Thymus (tissue), 11 donors: ENCODE results near the gene ZBTB8B. TPM values are rescaled to one million over a fixed set of nuclear protein-coding genes. Genes with fewer than 3 reads are reported as not detected.
"Not testable (repeated sequence)": the region's sequence is repeated elsewhere in the genome, so short reads cannot be mapped to it uniquely, and the experiment has no call there.

ENCODE experiments used
- DNase-seq, 9 donors: peaks; one replicate each; pipeline ENCODE4 v3.0.0-alpha.2; 2013; ENCODE audit warnings: low spot score in 9 of 9, low read depth in 6 of 9, missing footprints in 1 of 9
- H3K27ac ChIP-seq, 2 donors: one replicate each; pipeline ENCODE4 v1.5.1; 2013; ENCODE audit warnings: control low read depth in 1 of 2, low read depth in 1 of 2, low read length in 1 of 2, mild to moderate bottlenecking in 1 of 2, moderate library complexity in 1 of 2
- H3K27me3 ChIP-seq, 2 donors: one replicate each; pipeline ENCODE4 v1.5.1; 2013; ENCODE audit warnings: low read length in 1 of 2; ENCODE audit not compliant: control insufficient read depth in 2 of 2, insufficient read depth in 1 of 2
- H3K36me3 ChIP-seq, 2 donors: one replicate each; pipeline ENCODE4 v1.5.1; 2013; ENCODE audit warnings: low read length in 1 of 2, mild to moderate bottlenecking in 1 of 2, moderate library complexity in 1 of 2; ENCODE audit not compliant: control insufficient read depth in 2 of 2, insufficient read depth in 2 of 2
- H3K4me1 ChIP-seq, 2 donors: one replicate each; pipeline ENCODE4 v1.5.1; 2013; ENCODE audit warnings: low read length in 2 of 2; ENCODE audit not compliant: control insufficient read depth in 2 of 2, insufficient read depth in 2 of 2
- H3K4me3 ChIP-seq, 2 donors: one replicate each; pipeline ENCODE4 v1.5.1; 2013; ENCODE audit warnings: low read length in 2 of 2, control low read depth in 1 of 2, mild to moderate bottlenecking in 1 of 2
- H3K9me3 ChIP-seq, 2 donors: one replicate each; pipeline ENCODE4 v1.5.1; 2013; ENCODE audit warnings: low read length in 1 of 2, mild to moderate bottlenecking in 1 of 2; ENCODE audit not compliant: control insufficient read depth in 2 of 2, insufficient read depth in 1 of 2
- WGBS: extraction: QIAGEN DNeasy Blood & Tissue Kit; methylation state at CpG from one replicate; pipeline ENCODE4 v1.1.7; 2013; 5-methylcytosine and 5-hydroxymethylcytosine counted together
- polyA plus RNA-seq: library from polyadenylated mRNA; stranded (reverse); fragments of 200-250 nt; gene quantifications from one replicate; pipeline ENCODE4 v1.2.3, GENCODE V29; 2013
- total RNA-seq: library from RNA; stranded (reverse); fragments of 120-200 nt; gene quantifications from one replicate; pipeline ENCODE4 v1.2.4, GENCODE V29; 2013
- donor health status: healthy.

The ZBTB8B gene
- total and polyA plus RNA-seq, 2 donors, result 0.05 TPM

DNA sequence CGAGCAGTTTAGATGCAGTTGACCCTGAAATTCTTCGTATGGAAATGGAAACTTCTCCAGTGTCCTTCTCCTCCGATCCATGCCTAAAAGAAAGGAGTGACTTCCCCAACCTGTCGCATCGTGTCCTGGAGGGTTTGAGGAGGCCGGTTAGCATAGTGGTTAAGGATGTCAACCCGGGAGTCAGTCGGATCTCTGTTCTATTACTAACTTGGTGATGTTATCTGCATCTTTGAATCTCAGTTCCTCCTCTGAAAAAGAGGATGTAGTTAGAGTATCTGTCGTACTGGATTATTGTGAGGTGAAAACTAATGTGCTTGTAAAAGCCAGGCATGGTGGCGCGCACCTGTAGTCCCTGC is 684 bp downstream of the ZBTB8B start:
- peaks cover 38 to 76% of the 10 kb centered on the region in 2 donors for H3K27me3 ChIP-seq

DNA sequence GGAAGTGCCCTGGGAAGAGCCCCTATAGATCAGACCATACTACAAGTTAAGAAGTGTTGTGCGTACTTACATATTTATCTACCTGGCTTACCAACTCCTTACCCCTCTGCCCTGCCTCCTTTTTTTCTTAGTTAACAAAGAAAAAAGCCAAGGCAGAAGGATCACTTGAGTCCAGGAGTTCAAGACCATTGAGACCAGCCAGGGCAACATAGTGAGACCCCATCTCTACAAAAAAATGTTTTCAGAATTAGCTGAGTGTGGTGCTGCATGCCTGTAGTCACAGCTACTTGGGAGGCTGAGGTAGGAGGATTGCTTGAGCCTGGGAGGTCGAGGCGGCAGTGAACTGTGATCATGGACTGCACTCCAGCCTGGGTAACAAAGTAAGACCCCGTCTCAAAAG is 1.9 kb downstream of the ZBTB8B start:
- Histone ChIP-seq H3K27ac (no peak overlapping the region), H3K36me3 (no peaks in the 10 kb centered on the region), H3K27me3 (peaks cover 40 to 77% of the 10 kb centered on the region in 2 donors), H3K9me3 (peaks cover 0 to 6% of the 10 kb centered on the region in 2 donors), H3K4me3 (no peak overlapping the region), H3K4me1 (peaks cover 0 to 9% of the 10 kb centered on the region in 2 donors)
- DNase-seq, result no peak
- 92% methylated on average over 4 of the region's 4 CpGs for WGBS

More for the DNA sequence above, 684 bp downstream of the ZBTB8B start:
- no peaks in the 10 kb centered on the region for H3K36me3 ChIP-seq
- WGBS, result 25% methylated on average over 11 of the region's 11 CpGs
- no peak for DNase-seq
- H3K4me3 ChIP-seq, result no peak overlapping the region
- peaks cover 0 to 6% of the 10 kb centered on the region in 2 donors for H3K9me3 ChIP-seq
- H3K4me1 ChIP-seq, result peaks cover 0 to 9% of the 10 kb centered on the region in 2 donors
- no peak overlapping the region for H3K27ac ChIP-seq

DNA sequence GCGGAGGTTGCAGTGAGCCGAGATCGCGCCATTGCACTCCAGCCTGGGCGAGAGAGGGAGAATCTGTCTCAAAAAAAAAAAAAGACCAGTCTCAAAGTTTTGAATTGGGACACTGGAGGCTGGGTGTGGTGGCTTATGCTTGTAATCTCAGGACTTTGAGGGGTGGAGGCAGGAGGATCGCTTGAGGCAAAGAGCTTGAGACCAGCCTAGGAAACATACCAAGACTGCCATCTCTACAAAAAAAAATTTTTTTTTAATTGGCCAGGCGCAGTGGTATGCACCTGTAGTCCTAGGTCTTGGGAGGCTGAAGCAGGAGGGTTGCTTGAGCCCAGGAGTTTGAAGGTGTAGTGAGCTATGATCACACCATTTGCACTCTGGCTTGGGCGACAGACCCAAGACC is 3.9 kb downstream of the ZBTB8B start:
- WGBS, result 92% methylated on average over 8 of the region's 8 CpGs
- peaks cover 31 to 59% of the 10 kb centered on the region in 2 donors for H3K27me3 ChIP-seq

GRCh38 chr1:32470431-32470830 is 5.6 kb downstream of the ZBTB8B start:
- Histone ChIP-seq H3K4me1 (peaks cover 0 to under 1% of the 10 kb centered on the region in 2 donors), H3K27ac (no peak overlapping the region), H3K36me3 (no peaks in the 10 kb centered on the region), H3K4me3 (no peak overlapping the region), H3K27me3 (peaks cover 14 to 43% of the 10 kb centered on the region in 2 donors), H3K9me3 (peaks cover 0 to 5% of the 10 kb centered on the region in 2 donors)
- 93% methylated on average over 11 of the region's 11 CpGs for WGBS
- DNase-seq, result no peak

More for the DNA sequence above, 3.9 kb downstream of the ZBTB8B start:
- no peak for DNase-seq
- Histone ChIP-seq H3K4me3 (no peak overlapping the region), H3K27ac (no peak overlapping the region), H3K4me1 (peaks cover 0 to 9% of the 10 kb centered on the region in 2 donors), H3K9me3 (peaks cover 0 to 6% of the 10 kb centered on the region in 2 donors), H3K36me3 (no peaks in the 10 kb centered on the region)

DNA sequence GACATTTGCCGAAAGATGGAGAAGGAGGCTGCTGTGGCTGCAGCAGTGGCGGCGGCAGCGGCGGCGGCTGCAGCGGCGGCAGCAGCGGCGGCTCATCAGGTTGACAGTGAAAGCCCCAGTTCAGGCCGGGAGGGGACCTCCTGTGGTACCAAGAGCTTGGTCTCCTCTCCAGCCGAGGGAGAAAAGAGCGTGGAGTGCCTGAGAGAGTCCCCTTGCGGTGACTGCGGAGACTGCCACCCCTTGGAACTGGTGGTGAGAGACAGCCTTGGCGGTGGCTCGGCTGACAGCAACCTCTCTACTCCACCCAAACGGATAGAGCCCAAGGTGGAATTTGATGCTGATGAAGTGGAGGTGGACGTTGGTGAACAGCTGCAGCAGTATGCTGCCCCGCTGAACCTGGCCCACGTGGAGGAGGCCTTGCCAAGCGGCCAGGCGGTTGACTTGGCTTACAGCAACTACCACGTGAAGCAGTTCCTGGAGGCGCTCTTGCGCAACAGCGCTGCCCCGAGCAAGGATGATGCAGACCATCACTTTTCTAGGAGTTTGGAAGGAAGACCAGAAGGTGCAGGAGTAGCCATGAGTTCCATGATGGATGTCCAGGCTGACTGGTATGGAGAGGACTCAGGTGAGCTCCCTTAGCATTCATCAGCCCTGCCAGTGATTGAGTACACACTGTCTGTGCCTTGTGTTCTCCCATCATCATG is 6.3 kb downstream of the ZBTB8B start:
- peak in 2 of 9 donors; percentile 13 to 34 for DNase-seq

GRCh38 chr1:32471695-32472362 is 7.0 kb downstream of the ZBTB8B start:
- Histone ChIP-seq H3K4me3 (no peak overlapping the region), H3K27me3 (peaks cover 2 to 29% of the 10 kb centered on the region in 2 donors)
- WGBS, result 99% methylated on average over 3 of the region's 3 CpGs

More for the DNA sequence above, 6.3 kb downstream of the ZBTB8B start:
- Histone ChIP-seq H3K4me3 (no peak overlapping the region), H3K27me3 (peaks cover 9 to 36% of the 10 kb centered on the region in 2 donors), H3K36me3 (no peaks in the 10 kb centered on the region), H3K4me1 (no peaks in the 10 kb centered on the region), H3K9me3 (no peaks in the 10 kb centered on the region), H3K27ac (no peak overlapping the region)
- WGBS, result 62% methylated on average over 28 of the region's 28 CpGs

GRCh38 chr1:32472966-32473365 is 8.1 kb downstream of the ZBTB8B start:
- H3K4me1 ChIP-seq, H3K27ac ChIP-seq, H3K36me3 ChIP-seq, H3K4me3 ChIP-seq, H3K9me3 ChIP-seq, DNase-seq: not testable (repeated sequence)
- peaks cover 2 to 17% of the 10 kb centered on the region in 2 donors for H3K27me3 ChIP-seq
- WGBS, result 91% methylated on average over 11 of the region's 11 CpGs

More at GRCh38 chr1:32471695-32472362, 7.0 kb downstream of the ZBTB8B start:
- Histone ChIP-seq H3K27ac (no peak overlapping the region), H3K36me3 (no peaks in the 10 kb centered on the region), H3K9me3 (no peaks in the 10 kb centered on the region), H3K4me1 (no peaks in the 10 kb centered on the region)
- DNase-seq, result no peak

GRCh38 chr1:32474954-32475353 is 10.1 kb downstream of the ZBTB8B start:
- no peaks in the 10 kb centered on the region for H3K9me3 ChIP-seq
- H3K36me3 ChIP-seq, result no peaks in the 10 kb centered on the region
- no peak for DNase-seq
- H3K27me3 ChIP-seq, result peaks cover 2 to 11% of the 10 kb centered on the region in 2 donors
- no peak overlapping the region for H3K27ac ChIP-seq
- 96% methylated on average over 4 of the region's 4 CpGs for WGBS
- no peak overlapping the region for H3K4me3 ChIP-seq
- no peaks in the 10 kb centered on the region for H3K4me1 ChIP-seq

DNA sequence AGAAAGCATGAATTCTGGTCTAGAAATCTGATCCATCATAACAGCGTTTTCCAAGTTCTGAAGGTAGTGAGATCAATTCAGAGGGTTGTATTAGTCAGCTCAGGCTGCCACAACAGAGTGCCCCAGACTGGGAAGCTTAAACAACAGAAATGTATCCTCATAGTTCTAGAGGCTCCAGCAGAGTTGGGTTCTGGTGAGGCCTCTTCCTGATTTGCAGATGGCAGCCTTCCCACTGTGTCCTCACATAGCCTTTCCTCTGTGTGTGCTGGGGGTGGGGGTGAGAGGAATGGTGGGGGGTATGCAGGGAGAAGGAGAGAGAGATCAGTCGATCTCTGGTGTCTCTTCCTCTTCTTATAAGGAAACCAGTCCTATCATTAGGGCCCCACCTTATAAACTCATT is 15.1 kb downstream of the ZBTB8B start:
- 61% methylated on average over 2 of the region's 2 CpGs for WGBS
- Histone ChIP-seq H3K27me3 (peaks cover 0 to 3% of the 10 kb centered on the region in 2 donors), H3K4me3 (no peak overlapping the region), H3K27ac (no peak overlapping the region), H3K9me3 (no peaks in the 10 kb centered on the region), H3K36me3 (no peaks in the 10 kb centered on the region), H3K4me1 (no peaks in the 10 kb centered on the region)
- no peak for DNase-seq
